Erythroblast (primary cell): ENCODE data around the gene CAPN13.

Experiments
- DNase-seq, 2 experiments: peaks; one replicate each; lab custom pipeline; 2025; lab: John Stamatoyannopoulos, UW
- GATA1 ChIP-seq: IDR thresholded peaks from 2 replicates; pipeline ENCODE4 v1.6.1; 2011; ENCODE audit warnings: low read depth, mild to moderate bottlenecking, control low read depth, low read length, moderate library complexity
- POLR2A ChIP-seq: IDR thresholded peaks from 2 replicates; pipeline ENCODE4 v1.6.1; 2011; ENCODE audit warnings: mild to moderate bottlenecking, low read length

The CAPN13 gene

DNA sequence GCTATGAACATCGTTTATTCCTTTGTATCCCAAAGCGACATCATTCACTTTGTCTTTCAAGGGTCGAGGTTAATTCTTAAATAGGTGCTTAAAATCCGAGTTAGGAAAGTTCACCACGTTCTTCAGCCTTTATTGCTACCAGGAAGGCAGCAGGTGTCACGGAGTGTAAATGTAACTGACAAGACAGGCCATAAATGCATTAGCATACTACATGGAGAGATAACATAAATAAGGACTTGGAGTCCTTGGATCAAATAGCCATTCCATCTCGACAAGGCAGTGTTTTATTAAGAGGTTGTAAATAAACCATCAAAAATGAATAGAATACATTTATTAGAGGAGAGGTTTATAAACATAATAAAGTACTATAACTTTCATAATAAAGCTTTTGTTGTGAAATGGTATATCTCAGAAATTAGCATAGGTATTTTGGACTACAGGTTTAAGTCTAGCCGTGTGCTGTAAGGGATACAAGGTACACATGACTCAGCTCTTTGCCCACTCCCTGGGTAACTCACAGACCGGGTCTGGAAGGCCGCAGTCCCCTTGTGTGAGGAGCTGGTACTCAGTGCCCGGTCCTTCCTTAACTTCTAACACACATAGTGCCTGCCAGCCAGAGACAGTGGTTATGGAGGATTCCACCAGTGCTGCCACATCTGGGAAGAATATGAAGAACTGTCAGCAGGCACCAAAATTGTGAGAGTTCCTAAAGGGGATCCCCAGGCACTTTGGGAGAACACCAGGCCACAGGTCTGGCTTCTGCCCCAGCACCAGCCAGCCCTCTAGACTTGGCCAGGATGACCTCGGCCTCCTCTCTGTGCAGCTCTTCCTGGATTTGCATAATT is 29.4 kb downstream of the CAPN13 start:
- DNase-seq, result no peak
- no peak for TF ChIP-seq POLR2A
- no peak for TF ChIP-seq GATA1

- no peak for DNase-seq
- TF ChIP-seq GATA1 (no peak), POLR2A (no peak)
Observed at GRCh38 chr2:30776831-30777635, 30.2 kb downstream of the CAPN13 start.

- TF ChIP-seq GATA1 (no peak), POLR2A (no peak)
- DNase-seq, result no peak
Observed at GRCh38 chr2:30775833-30776232, 31.4 kb downstream of the CAPN13 start.

DNA sequence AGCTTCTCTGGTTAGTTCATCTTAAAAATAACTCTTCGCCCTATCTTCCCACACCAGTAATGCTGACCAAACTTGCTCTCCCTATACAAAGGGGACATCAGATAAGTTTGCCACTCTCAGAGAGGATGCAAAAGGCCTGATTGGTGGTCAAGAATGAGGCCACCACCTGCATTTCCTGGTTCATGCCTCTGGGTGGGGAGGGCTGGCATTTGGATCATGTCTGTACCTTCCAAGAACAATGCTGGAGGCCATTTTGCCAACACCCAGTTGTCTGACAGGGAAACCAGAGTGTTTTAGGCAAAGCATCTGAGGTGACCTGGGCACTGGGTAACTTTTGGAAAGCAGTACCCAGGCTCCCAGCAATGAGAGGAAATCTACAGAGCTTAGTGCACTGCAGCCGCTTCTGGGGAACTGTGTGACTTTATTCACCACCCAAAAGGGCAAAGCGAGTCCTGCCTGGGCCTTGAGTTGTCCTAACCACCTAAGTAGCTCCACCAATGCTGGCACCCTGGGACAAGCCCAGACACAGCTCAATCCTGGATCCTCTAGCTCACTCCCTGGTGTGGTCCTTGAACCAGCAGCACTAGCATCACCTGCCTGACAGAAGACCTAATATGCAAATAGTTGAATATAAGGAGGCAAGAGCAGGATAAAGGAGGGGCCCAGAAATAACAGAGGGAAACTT is 35.1 kb downstream of the CAPN13 start:
- TF ChIP-seq GATA1 (no peak), POLR2A (no peak)
- no peak for DNase-seq

- DNase-seq, result no peak
- TF ChIP-seq POLR2A, result no peak
- no peak for TF ChIP-seq GATA1
Observed at GRCh38 chr2:30770816-30771576, 36.2 kb downstream of the CAPN13 start.

GRCh38 chr2:30769891-30770462 is 37.3 kb downstream of the CAPN13 start:
- DNase-seq, result no peak
- TF ChIP-seq POLR2A (no peak), GATA1 (no peak)

DNA sequence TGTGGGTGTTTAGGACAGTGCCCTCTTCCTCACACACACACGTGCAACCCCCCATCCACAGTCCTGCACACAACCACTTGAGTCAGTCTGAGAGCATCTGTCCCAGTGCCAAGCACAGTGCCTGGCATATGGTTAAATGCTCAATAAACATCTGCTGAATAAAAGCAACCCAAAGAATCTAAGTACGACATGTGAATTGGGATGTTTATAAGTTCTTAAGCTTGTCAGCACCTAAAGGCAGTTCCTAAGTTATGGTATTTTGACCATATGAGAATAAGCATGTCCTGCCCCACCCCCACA is 37.8 kb downstream of the CAPN13 start:
- no peak for TF ChIP-seq GATA1
- TF ChIP-seq POLR2A, result no peak
- no peak for DNase-seq

- DNase-seq, result no peak
- TF ChIP-seq POLR2A (no peak), GATA1 (no peak)
Observed at GRCh38 chr2:30768708-30769480, 38.4 kb downstream of the CAPN13 start.

GRCh38 chr2:30768036-30768686 is 39.1 kb downstream of the CAPN13 start:
- TF ChIP-seq POLR2A, result no peak
- no peak for TF ChIP-seq GATA1
- DNase-seq, result no peak

DNA sequence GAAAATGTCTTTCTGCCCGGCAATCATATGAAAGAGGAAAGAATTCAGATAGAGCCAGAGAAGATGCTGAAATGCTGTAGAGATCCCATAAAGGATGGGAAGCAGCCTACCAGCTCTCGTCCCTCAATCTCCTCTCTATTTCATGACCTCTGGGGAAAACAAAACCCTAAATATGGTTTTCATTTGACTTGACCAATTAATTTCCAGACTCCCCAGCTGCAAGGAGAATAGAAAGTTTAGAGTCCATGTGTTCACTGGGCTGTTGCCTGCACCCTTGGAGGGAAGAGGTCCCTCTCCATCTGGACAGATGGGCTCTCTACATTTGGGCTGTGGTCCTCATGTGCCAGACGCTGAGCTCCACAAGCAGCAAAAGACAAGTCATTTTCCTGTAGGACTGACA is 40.6 kb downstream of the CAPN13 start:
- TF ChIP-seq GATA1, result no peak
- TF ChIP-seq POLR2A, result no peak
- DNase-seq, result no peak

GRCh38 chr2:30765876-30766470 is 41.3 kb downstream of the CAPN13 start:
- DNase-seq, result no peak
- no peak for TF ChIP-seq POLR2A
- no peak for TF ChIP-seq GATA1

DNA sequence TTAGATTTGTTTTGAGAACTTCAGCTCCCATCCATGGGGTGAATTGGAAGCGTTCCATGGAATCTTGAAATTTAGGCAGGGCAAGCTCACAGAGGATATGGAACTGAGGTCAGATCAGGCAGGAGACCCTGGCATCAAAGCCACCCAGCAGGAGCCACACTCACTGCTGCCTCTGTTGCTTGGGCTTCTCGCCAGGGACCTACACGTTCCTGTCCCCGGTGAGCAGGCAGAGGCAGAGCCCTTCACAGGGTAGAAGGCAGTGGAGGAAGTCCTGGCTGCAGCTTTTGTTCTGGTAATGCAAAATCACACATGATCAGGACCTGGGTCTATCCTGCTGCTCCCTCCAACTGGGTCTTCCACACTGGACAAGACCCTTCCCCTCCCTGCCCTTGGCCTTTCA is 42.1 kb downstream of the CAPN13 start:
- TF ChIP-seq POLR2A, result no peak
- TF ChIP-seq GATA1, result no peak

More for the DNA sequence above, 42.1 kb downstream of the CAPN13 start:
- DNase-seq, result no peak
